NCI-H2196 treated with DMSO at 0.1 percent for 48 hours (cell line): Measurements from ENCODE around the gene TAGLN3.
A peak's percentile ranks its signal among the peaks of the same experiment; 100 is the strongest.

Experiments
- DNase-seq: peaks from one replicate; lab custom pipeline; 2025; ENCODE audit not compliant: unreplicated experiment; lab: John Stamatoyannopoulos, UW

Gene TAGLN3

DNA sequence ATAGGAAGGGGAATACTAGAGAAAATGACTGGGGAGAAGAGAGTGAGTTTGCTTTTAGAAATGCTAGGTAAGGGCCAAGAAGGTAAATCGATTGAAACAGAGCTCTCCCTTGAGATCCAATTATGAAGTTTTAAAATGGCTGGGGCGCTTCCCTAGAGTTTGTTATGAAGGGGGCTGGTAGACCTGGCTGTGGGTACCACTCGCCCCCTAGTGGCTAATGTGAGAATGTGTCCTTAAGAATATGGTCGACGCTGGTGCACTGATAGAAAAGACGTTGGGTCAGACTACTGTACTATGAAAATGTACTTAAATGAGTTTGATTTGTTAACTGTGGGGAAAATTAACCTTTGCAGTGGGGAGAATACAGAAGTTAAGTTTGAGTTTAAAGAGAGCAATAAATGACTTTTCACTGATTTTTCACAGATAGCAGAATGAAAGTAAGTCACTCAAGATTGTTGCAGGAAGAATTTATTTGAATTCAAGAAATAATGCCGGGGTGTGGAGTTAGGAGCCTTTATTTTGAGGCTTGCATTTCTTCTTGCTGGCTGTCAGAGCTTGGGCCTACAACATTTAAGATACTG is 45.0 kb downstream of the TAGLN3 start:
- peak; percentile 89 for DNase-seq

DNA sequence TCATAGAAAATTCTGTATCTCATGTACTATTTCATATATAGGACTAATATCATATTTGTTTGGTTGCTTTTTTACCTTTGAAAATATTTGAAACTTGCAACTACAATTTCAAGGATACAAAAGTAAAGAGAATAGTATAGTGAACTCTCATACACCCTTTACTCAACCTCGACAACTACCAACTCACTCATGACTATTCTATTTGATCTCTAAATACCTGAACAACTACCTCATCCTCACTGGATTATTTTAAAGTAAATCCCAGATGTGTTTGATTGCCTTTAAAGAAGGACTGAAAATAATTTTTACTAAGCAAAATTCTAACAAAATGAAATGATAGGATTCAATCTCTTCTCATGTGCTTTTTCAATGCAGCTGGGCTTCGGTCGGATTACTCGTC is 47.9 kb downstream of the TAGLN3 start:
- DNase-seq = no peak

DNA sequence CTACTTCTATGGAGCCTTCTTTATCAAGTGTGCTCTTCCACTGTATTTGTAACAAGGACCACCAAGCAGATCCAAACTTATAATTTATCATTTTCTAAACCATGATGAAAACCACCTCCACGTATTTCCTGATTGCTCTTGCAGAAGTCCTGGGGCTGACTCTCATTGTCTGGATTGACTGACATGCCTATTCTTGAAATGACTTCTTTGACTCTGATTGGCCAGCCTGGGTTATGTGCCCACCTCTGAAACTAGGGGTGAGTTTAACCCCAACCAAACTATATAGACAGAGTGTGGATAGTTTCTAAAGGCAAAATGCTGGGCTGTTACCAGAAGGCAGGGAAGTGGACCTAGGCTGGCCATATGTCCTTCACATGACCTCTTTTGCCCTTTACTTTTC is 48.5 kb downstream of the TAGLN3 start:
- no peak for DNase-seq

DNA sequence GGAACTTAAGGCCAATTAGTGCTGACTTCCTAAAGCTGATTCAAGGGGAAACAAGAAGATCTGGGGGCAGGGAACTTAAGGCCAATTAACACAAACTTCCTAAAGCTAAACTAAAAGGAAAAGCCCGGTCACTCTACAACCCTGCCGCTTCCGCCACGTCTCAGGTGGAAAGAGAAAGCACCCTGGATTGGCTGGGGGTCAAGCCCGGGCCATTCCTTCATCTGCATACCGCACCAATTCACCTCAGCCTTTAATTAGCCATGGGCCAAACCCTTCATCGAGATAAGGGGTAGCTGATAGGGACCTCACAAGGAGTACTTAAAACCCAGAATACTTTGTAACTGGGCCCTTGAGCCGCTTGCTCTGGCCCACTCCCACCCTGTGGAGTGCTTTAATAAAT is 50.2 kb downstream of the TAGLN3 start:
- no peak for DNase-seq

DNA sequence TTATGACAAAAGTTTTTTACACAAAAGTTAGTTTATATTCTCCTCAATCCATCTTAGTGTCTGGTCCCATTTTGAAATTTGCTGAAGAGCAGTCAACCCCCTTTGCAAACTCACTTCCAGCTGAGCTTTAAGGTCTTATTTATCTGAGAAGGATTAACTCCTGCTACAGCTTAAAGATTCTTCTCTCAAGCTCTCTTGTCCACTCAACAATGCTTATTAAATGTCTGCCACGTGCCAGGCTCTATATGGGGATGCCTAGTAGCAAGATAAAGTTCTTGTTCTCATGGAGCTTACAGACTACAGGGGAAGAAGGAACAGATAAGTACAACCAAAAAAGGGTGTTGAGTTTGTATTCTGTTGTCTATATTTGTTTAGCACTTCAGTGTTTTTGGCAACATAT is 54.5 kb downstream of the TAGLN3 start:
- no peak for DNase-seq

DNA sequence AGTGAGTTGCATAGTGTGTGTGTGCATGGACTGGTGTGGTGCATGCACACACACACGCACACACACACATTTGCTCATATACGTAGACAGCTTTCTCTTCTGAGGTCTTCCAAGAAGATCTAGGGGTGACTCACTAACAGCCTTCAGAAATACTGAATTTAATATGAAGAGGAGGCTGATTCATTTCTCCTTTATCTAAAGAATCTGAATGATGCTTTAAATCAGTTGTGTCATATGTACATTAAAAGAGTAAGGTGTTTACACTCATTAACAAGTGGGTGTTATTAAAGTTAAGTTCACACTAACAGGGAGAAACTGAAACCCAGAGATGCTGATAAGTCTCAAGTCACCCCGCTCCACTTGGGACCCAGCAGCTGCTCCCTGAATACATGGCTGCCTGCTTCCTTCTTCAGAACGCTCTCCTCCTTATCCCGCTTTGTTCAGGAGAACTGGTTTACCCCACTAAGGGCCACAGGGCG is 57.8 kb downstream of the TAGLN3 start:
- DNase-seq = no peak

DNA sequence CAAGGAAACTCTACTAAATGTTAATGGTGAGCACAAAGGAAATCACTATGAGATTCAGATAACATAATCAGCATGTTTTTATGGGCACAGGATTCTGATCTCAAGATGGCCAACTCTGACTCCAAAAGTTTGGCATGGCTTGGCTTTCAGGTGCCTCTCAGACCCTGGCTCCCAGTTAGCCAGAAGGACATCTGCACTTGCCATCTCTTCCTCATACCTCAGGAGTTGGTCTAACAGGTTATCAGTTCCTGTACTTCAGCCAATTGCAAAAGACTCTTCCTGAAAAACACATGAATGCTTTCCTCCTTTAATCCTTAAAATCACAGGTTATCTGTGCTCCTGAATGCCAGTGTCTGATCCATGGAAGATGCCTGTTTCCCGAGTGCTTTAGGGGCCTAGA is 60.8 kb downstream of the TAGLN3 start:
- DNase-seq = no peak

DNA sequence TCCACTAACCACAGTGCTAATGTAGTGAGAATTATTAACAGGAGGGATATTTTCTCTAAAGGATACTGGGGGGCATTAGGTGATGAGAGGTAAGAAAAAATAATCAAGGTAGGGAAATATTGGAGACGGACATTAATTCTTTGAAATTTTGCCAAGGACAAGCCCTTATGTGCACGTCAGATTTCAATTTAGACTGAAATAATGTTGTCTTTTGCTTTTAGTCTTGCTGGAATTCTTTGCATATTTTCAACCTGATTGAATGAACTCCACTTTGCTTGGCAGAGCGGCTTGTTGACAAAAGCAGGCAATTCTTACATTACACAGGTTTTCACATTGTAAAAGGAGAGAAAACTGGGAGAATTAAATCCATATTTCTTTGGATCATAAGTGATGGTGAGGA is 62.4 kb downstream of the TAGLN3 start:
- no peak for DNase-seq
